WI38 (cell line): ENCODE results near the gene STIM2.

Source experiments
- H3K4me3 ChIP-seq: 2 replicates; pipeline ENCODE4 v1.5.1; 2011; ENCODE audit warnings: low read depth, mild to moderate bottlenecking, control low read depth, low read length
- TF ChIP-seq, protein P1 (sequence below): IDR thresholded peaks from 2 replicates; pipeline ENCODE4 v1.5.1; 2012; ENCODE audit warnings: low read depth, mild to moderate bottlenecking, control low read depth, low read length

Gene STIM2

DNA sequence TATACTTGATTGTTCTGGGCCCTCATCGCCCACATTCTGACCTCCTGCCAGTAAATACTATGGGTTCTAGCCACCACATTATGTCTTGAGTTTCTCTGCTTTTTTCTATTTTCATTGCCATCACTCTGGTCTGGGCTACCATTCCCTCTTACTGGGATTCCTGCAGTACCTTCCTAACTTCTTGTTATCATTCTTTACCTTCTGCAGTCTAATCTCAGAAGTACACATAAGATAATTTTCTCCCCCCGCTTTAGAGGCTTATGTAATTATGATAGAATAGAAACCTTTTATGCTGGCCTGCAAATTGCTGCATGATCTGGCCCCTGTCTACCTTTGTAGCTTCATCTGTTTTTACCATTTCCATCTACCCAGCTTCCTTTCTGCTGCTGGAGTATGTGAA is 19.2 kb downstream of the STIM2 start:
- no peak overlapping the region for H3K4me3 ChIP-seq
- TF ChIP-seq, protein P1, sequence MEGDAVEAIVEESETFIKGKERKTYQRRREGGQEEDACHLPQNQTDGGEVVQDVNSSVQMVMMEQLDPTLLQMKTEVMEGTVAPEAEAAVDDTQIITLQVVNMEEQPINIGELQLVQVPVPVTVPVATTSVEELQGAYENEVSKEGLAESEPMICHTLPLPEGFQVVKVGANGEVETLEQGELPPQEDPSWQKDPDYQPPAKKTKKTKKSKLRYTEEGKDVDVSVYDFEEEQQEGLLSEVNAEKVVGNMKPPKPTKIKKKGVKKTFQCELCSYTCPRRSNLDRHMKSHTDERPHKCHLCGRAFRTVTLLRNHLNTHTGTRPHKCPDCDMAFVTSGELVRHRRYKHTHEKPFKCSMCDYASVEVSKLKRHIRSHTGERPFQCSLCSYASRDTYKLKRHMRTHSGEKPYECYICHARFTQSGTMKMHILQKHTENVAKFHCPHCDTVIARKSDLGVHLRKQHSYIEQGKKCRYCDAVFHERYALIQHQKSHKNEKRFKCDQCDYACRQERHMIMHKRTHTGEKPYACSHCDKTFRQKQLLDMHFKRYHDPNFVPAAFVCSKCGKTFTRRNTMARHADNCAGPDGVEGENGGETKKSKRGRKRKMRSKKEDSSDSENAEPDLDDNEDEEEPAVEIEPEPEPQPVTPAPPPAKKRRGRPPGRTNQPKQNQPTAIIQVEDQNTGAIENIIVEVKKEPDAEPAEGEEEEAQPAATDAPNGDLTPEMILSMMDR = no peak

DNA sequence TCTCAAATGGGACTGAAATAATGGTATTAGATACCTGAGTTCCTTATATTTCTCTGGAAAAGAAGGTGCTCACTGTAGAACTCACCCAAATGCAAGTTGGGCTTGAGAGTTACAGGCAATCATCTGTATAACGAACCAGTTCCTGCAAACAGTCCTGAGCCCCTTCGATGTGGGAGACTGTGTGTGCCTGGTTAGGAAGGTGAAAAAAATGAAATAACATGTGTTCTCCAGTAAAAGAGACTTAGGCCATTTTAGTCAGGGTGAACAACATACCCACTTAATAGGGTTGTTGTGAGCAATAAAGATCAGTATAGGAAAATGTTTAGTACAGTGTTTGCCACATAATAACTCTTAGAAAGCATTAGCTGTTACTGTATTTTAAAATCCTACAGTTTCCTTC is 23.4 kb downstream of the STIM2 start:
- TF ChIP-seq, protein P1 = no peak
- H3K4me3 ChIP-seq = no peak overlapping the region

DNA sequence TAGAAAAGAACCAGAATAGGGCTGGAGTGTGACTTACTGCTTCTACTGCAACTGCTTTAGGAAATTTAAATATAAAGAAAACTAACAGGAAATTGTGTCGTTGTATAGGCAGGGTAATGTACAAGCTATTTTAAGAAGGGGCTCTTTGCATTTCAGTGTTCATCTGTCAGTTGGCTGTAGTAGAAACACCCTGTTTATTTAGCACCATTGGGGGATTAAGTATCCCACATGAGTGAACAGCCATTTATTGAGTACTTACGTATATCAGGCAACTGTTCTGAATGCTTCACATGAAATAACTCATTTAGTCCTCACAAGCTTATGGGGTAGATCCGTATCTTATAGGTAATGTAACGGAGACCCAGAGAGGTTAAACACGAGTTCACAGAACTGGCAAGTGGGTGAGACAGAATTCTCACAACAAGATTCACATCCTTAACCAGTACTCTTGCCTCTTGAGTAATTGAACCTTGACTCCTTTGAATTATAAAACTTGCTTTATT is 23.9 kb downstream of the STIM2 start:
- TF ChIP-seq, protein P1 = no peak
- no peak overlapping the region for H3K4me3 ChIP-seq

DNA sequence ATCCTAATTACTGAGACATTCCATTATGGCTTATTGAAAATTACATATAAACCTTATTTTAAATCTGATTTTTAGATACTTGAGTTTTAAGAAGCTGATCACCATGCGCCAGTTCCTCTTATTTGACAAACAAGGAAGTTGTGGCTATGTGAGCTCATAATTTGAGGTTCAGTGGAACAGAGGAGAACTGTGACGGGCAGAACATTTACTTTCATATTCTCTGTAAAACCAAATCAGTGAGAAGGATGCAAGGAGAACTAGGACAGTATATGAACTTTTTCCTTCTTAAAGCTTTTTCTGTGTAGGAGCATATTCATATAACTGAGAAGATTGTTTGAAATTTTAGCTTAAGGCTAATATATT is 25.3 kb downstream of the STIM2 start:
- TF ChIP-seq, protein P1 = no peak
- no peak overlapping the region for H3K4me3 ChIP-seq

DNA sequence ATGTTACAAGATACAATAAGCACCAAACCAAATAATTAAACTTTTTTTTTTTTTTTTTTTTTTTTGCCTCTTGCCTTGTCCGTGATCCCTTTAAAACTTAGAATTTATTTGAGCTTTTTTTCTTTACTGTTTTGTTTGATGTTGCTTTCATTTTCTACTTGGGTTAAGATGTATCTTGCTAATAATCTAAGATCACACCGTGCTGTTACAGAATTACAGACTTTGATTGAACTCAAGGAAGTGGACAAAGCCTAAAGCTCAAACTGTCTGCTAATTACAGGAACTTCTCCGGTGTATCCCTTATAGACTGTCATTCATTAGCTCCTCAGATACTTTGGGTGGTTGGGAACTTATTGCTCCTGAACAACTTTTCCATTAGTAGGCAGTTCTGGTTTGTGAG is 26.5 kb downstream of the STIM2 start:
- H3K4me3 ChIP-seq = no peak overlapping the region
- TF ChIP-seq, protein P1 = no peak

DNA sequence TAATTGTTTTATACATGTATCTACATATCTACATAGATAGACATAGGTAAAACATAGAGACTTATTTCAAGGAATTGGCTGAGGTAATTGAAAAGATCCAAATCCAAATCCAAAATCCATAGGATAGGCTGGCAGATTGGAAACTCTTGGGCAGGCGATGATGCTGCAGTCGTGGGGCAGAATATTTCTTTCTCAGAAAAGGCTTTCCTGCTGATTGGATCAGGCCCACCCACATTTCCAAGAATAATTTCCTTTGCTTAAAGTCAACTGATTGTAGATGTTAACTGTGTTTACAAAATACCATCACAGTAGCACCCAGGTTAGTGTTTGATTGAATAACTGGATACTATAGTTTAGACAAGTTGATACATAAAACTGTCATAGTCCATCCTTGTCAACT is 27.2 kb downstream of the STIM2 start:
- TF ChIP-seq, protein P1 = no peak
- no peak overlapping the region for H3K4me3 ChIP-seq

DNA sequence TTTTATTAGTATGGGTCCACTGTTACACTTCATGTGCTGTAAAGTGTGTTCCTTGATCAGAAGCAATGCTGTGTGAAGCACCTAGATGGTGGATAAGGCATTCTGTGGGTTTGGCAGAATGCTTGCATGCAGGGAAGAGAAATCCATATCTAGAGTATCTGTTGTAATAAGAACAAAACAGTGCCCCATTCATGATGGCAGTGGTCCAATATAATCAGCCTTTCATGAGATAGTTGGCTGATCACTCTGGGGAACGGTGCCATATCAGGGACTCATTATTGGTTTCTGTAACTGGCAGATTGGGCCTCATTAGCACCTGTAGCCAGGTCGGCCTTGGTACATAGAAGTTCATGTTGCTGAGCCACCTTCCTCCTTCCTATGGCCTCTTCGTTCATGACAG is 28.7 kb downstream of the STIM2 start:
- TF ChIP-seq, protein P1 = no peak
- H3K4me3 ChIP-seq = no peak overlapping the region
